ENCODE data around the gene THRSP.
"Not testable (repeated sequence)": the region's sequence is repeated elsewhere in the genome, so short reads cannot be mapped to it uniquely, and the experiment has no call there.

THRSP gene

GRCh38 chr11:78039919-78040671, 23.6 kb upstream of the THRSP start:
- peak; percentile 51 for DNase-seq

- no peak for DNase-seq
These were observed 22.8 kb upstream of the THRSP start for GRCh38 chr11:78040691-78041379.

GRCh38 chr11:78041380-78041719, 22.3 kb upstream of the THRSP start:
- DNase-seq, result not testable (repeated sequence)

GRCh38 chr11:78041843-78042440, 21.7 kb upstream of the THRSP start:
- no peak for DNase-seq

GRCh38 chr11:78044706-78045105, 19.0 kb upstream of the THRSP start:
- DNase-seq, result no peak

- peak; percentile 79 for DNase-seq
These were observed 17.7 kb upstream of the THRSP start for GRCh38 chr11:78045851-78046485.

- no peak for DNase-seq
These were observed 17.2 kb upstream of the THRSP start for GRCh38 chr11:78046486-78046854.

GRCh38 chr11:78048561-78048960, 15.1 kb upstream of the THRSP start:
- DNase-seq, result peak; percentile 34

- DNase-seq, result no peak
These were observed 14.3 kb upstream of the THRSP start for GRCh38 chr11:78049348-78049747.

- no peak for DNase-seq
These were observed 12.5 kb upstream of the THRSP start for GRCh38 chr11:78050964-78051831.

- DNase-seq, result no peak
These were observed 8.7 kb upstream of the THRSP start for GRCh38 chr11:78054971-78055370.

- DNase-seq, result no peak
These were observed 7.6 kb upstream of the THRSP start for GRCh38 chr11:78056093-78056492.

GRCh38 chr11:78057462-78058055, 6.1 kb upstream of the THRSP start:
- no peak for DNase-seq

- DNase-seq, result not testable (repeated sequence)
These were observed 3.8 kb upstream of the THRSP start for GRCh38 chr11:78059749-78060328.

- DNase-seq, result no peak
These were observed 3.1 kb upstream of the THRSP start for GRCh38 chr11:78060533-78060932.

GRCh38 chr11:78061088-78061920, 2.4 kb upstream of the THRSP start:
- no peak for DNase-seq

GRCh38 chr11:78061921-78062311, 1.7 kb upstream of the THRSP start:
- DNase-seq, result no peak

GRCh38 chr11:78062671-78063070, 990 bp upstream of the THRSP start:
- DNase-seq, result no peak

GRCh38 chr11:78065203-78065602, 1.5 kb downstream of the THRSP start:
- no peak for DNase-seq

- no peak for DNase-seq
These were observed 2.8 kb downstream of the THRSP start for GRCh38 chr11:78066471-78066870.

- DNase-seq, result no peak
These were observed 4.0 kb downstream of the THRSP start for GRCh38 chr11:78067704-78068103.

Measured in NCI-H2171 treated with DMSO at 0.1 percent for 48 hours (cell line).